Hematopoietic multipotent progenitor cell treated with erythropoietin and hydrocortisone succinate and interleukin-3 and kit ligand, for 15 days (in vitro differentiated cells): Measurements from ENCODE around the gene POFUT2.

Source experiments
- DNase-seq: peaks from one replicate; pipeline ENCODE4 v3.0.0-alpha.2; 2015; ENCODE audit warnings: low spot score

POFUT2 gene

DNA sequence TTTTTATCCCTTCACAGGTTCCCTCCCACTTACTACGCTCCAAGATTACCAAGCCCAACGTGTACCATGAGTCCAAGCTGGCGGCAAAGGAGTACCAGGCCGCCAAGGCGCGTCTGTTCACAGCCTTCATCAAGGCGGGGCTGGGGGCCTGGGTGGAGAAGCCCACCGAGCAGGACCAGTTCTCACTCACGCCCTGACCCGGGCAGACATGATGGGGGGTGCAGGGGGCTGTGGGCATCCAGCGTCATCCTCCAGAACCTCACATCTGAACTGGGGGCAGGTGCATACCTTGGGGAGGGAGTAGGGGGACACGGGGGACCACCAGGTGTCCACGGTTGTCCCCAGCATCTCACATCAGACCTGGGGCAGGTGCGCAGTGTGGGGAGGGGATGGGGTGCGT lies 65.7 kb downstream of the POFUT2 start:
- DNase-seq, result no peak

DNA sequence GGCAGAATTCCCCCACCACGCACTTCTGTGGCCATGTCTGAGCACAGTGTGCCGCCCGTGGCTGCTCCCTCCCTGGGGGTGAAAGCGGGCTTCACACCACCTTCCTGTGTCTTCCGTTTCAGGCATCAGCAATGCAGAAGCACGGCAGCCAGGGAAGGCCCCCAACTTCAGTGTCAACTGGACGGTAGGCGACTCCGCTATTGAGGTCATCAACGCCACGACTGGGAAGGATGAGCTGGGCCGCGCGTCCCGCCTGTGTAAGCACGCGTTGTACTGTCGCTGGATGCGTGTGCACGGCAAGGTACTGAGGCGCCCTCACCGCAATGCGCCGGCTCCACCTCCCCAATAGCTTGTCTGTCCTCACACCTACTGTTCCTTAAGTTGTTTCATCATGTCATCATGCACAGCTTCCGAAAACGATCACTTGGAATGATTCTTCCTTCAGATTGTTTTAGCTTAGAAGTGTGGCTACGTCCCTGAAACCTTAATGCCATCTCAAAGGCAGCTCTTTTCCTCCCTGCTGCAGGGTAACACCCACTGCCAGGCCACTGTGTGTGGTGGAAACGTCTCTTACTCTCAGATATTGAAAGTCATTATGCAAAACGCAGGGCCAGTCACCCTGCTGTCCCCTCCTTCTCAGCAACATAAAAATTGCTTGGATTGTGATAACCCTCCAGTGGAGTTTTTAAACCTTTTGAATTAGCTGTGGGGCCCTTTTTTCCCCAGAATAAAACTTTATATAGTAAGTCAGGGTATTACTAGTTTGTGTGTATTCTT lies 66.8 kb downstream of the POFUT2 start:
- no peak for DNase-seq

DNA sequence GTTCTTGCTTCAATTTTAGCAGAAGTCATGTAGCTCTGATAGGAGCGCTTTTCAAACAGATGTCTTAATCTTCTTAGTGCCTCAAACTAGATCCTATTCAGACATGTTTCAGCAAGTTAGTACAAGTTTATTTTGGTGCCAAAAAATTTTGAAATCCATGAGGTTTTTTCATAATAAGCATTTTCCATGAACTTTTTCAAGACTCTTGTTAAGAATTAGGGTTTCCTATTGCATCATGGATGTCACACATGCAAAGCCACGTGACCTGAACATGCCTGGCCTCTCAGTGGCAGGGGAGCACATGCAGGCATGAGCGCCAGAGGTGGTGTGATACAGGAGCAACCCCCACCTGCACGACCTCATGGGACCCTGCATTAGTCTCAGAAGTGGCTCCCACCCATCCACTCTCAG lies 67.6 kb downstream of the POFUT2 start:
- DNase-seq, result no peak

DNA sequence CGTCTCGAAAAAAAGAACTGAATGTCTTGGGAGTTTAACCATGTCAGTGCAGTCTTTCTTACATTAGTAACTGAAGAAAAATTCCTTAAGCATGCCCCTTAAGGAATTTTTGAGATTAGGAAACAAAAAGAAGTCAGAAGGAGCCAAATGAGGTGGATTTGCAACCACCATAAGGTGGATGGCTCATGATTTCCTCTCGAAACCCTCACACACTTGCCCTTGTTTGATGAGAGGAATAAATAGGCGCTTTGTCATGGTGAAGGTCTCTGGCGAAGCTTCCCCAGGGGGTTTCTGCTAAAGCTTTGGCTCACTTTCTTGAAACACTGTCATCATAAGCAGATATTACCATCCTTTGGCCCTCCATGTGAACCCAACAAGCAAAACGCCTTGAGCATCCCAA lies 68.2 kb downstream of the POFUT2 start:
- no peak for DNase-seq

DNA sequence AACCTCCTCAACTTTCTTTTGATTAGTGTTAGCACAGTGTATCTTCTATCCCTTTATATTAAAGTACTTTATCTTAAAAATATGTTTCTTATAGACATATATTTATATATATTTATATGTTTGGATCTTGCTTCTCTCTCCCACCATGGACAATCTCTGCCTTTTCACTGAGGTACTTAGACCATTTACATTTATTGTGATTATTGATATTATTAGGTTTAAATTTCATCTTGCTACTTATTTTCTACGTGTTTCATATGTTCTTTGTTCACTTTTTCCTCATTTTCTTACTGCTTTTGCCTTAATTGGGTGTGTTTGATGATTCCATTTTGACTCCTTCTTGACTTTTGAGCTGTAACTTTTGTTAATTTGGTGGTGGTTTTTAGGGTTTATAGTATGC lies 70.7 kb downstream of the POFUT2 start:
- no peak for DNase-seq

DNA sequence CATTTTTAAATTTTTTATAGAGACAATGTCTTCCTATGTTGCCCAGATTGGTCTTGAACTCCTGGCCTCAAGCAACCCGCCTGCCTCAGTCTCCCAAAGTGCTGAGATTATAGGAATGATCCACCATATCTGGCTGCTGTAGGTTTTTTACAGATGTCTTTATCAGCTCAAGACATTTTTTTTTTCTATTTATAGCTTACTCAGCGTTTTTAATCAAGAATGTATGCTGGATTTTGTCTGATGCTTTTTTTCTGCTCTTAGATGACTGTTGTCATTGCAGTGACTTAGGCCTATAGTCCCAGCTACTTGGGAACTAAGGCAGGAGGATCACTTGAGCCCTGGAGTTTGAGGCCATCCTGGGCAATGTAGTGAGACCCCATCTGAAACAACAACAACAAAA lies 72.5 kb downstream of the POFUT2 start:
- DNase-seq, result no peak
